ENCODE measurements around the gene LPO. TPM values are rescaled to one million over a fixed set of nuclear protein-coding genes. Genes with fewer than 3 reads are reported as not detected.

LPO gene
- total and polyA plus RNA-seq, 2 experiments from 2014 or later, result 0.29 to 1.0 TPM

GRCh38 chr17:58252141-58252540 lies 13.8 kb downstream of the LPO start:
- H2AFZ ChIP-seq, result no peak overlapping the region
- H3K4me2 ChIP-seq, result no peak overlapping the region
- H3K36me3 ChIP-seq (replicated peaks; ENCODE audit: insufficient read depth, low read depth), result no peaks in the 10 kb centered on the region
- no peak overlapping the region for H3K4me3 ChIP-seq
- TF ChIP-seq EZH2 (IDR thresholded peaks at IDR 0.05; ENCODE audit: borderline replicate concordance) (no peak), EZH2phosphoT487 (IDR thresholded peaks at IDR 0.05; ENCODE audit: low read depth, severe bottlenecking, unreplicated experiment) (no peak), CTCF (IDR thresholded peaks at IDR 0.05; ENCODE audit: poor library complexity) (no peak)
- peaks cover 58% of the 10 kb centered on the region for H3K27me3 ChIP-seq
- no peaks in the 10 kb centered on the region for H3K79me2 ChIP-seq
- no peaks in the 10 kb centered on the region for H4K20me1 ChIP-seq (ENCODE audit: insufficient read depth, poor library complexity, severe bottlenecking)
- no peak overlapping the region for H3K27ac ChIP-seq
- DNase-seq (ENCODE audit: low spot score), result peak; percentile 2
- H3K9me3 ChIP-seq (ENCODE audit: low read depth), result no peaks in the 10 kb centered on the region
- no peaks in the 10 kb centered on the region for H3K9me2 ChIP-seq (replicated peaks; ENCODE audit: insufficient read depth)
- 76% methylated on average over 9 of the region's 9 CpGs for WGBS (ENCODE audit: low lambda C conversion rate, missing lambda C conversion rate)
- H3K4me1 ChIP-seq (ENCODE audit: insufficient read depth), result peaks cover 7% of the 10 kb centered on the region

GRCh38 chr17:58253082-58253481 lies 14.7 kb downstream of the LPO start:
- H3K9me2 ChIP-seq (replicated peaks; ENCODE audit: insufficient read depth), result no peaks in the 10 kb centered on the region

GRCh38 chr17:58254803-58255202 lies 16.4 kb downstream of the LPO start:
- Histone ChIP-seq H2AFZ (no peak overlapping the region), H3K9me3 (ENCODE audit: low read depth) (no peaks in the 10 kb centered on the region), H3K4me2 (no peak overlapping the region), H3K36me3 (replicated peaks; ENCODE audit: insufficient read depth, low read depth) (no peaks in the 10 kb centered on the region), H3K79me2 (no peaks in the 10 kb centered on the region), H3K27me3 (peaks cover 67% of the 10 kb centered on the region), H4K20me1 (ENCODE audit: insufficient read depth, poor library complexity, severe bottlenecking) (no peaks in the 10 kb centered on the region), H3K9me2 (replicated peaks; ENCODE audit: insufficient read depth) (no peaks in the 10 kb centered on the region), H3K27ac (no peak overlapping the region), H3K4me1 (ENCODE audit: insufficient read depth) (peaks cover 2% of the 10 kb centered on the region), H3K4me3 (no peak overlapping the region)
- peak; percentile 34 for DNase-seq (ENCODE audit: low spot score)
- TF ChIP-seq EZH2 (IDR thresholded peaks at IDR 0.05; ENCODE audit: borderline replicate concordance), result no peak
- TF ChIP-seq CTCF (IDR thresholded peaks at IDR 0.05; ENCODE audit: poor library complexity), result peak; percentile 29
- 22% methylated on average over 8 of the region's 8 CpGs for WGBS (ENCODE audit: low lambda C conversion rate, missing lambda C conversion rate)

More at GRCh38 chr17:58253082-58253481, 14.7 kb downstream of the LPO start:
- Histone ChIP-seq H3K79me2 (no peaks in the 10 kb centered on the region), H3K27ac (no peak overlapping the region), H3K27me3 (peaks cover 64% of the 10 kb centered on the region), H2AFZ (no peak overlapping the region), H4K20me1 (ENCODE audit: insufficient read depth, poor library complexity, severe bottlenecking) (no peaks in the 10 kb centered on the region), H3K9me3 (ENCODE audit: low read depth) (no peaks in the 10 kb centered on the region), H3K4me1 (ENCODE audit: insufficient read depth) (peaks cover 7% of the 10 kb centered on the region), H3K4me2 (no peak overlapping the region), H3K36me3 (replicated peaks; ENCODE audit: insufficient read depth, low read depth) (no peaks in the 10 kb centered on the region), H3K4me3 (no peak overlapping the region)
- TF ChIP-seq EZH2phosphoT487 (IDR thresholded peaks at IDR 0.05; ENCODE audit: low read depth, severe bottlenecking, unreplicated experiment) (no peak), EZH2 (IDR thresholded peaks at IDR 0.05; ENCODE audit: borderline replicate concordance) (no peak), CTCF (IDR thresholded peaks at IDR 0.05; ENCODE audit: poor library complexity) (no peak)
- no peak for DNase-seq (ENCODE audit: low spot score)
- WGBS (ENCODE audit: low lambda C conversion rate, missing lambda C conversion rate), result 91% methylated on average over 3 of the region's 3 CpGs

GRCh38 chr17:58262149-58262548 lies 23.8 kb downstream of the LPO start:
- no peak for TF ChIP-seq CTCF (IDR thresholded peaks at IDR 0.05; ENCODE audit: poor library complexity)
- TF ChIP-seq EZH2phosphoT487 (IDR thresholded peaks at IDR 0.05; ENCODE audit: low read depth, severe bottlenecking, unreplicated experiment), result no peak
- no peak for TF ChIP-seq EZH2 (IDR thresholded peaks at IDR 0.05; ENCODE audit: borderline replicate concordance)
- Histone ChIP-seq H3K4me3 (no peak overlapping the region), H3K36me3 (replicated peaks; ENCODE audit: insufficient read depth, low read depth) (no peaks in the 10 kb centered on the region), H3K9me3 (ENCODE audit: low read depth) (no peaks in the 10 kb centered on the region), H3K27me3 (peaks cover 61% of the 10 kb centered on the region), H2AFZ (no peak overlapping the region), H3K79me2 (no peaks in the 10 kb centered on the region), H3K9me2 (replicated peaks; ENCODE audit: insufficient read depth) (no peaks in the 10 kb centered on the region), H3K4me1 (ENCODE audit: insufficient read depth) (no peaks in the 10 kb centered on the region), H3K27ac (no peak overlapping the region), H3K4me2 (no peak overlapping the region), H4K20me1 (ENCODE audit: insufficient read depth, poor library complexity, severe bottlenecking) (no peaks in the 10 kb centered on the region)
- DNase-seq (ENCODE audit: low spot score), result no peak
- WGBS (ENCODE audit: low lambda C conversion rate, missing lambda C conversion rate), result 93% methylated on average over 11 of the region's 11 CpGs

All from hepatocyte (in vitro differentiated cells).